ENCODE data around the gene CD6. TPM values are rescaled to one million over a fixed set of nuclear protein-coding genes. Genes with fewer than 3 reads are reported as not detected.

CD6 gene
- total RNA-seq, 4 donors from 2014 or later = 0.26 to 2.0 (median 0.91) TPM; not detected in 1

- Histone ChIP-seq H3K27me3 (no peaks in the 10 kb centered on the region), H3K9me3 (no peaks in the 10 kb centered on the region), H3K36me3 (no peaks in the 10 kb centered on the region), H3K27ac (no peak overlapping the region), H3K4me1 (no peaks in the 10 kb centered on the region), H3K4me3 (no peak overlapping the region)
- TF ChIP-seq POLR2A (IDR thresholded peaks at IDR 0.05) = no peak
- no peak for TF ChIP-seq CTCF (IDR thresholded peaks at IDR 0.05)
- intact Hi-C loops (cut with DNase I; ENCODE audit: low total_unique reads) = no loop called here
- DNase-seq = no peak
These were observed 61.9 kb downstream of the CD6 start for GRCh38 chr11:61033417-61033816.

DNA sequence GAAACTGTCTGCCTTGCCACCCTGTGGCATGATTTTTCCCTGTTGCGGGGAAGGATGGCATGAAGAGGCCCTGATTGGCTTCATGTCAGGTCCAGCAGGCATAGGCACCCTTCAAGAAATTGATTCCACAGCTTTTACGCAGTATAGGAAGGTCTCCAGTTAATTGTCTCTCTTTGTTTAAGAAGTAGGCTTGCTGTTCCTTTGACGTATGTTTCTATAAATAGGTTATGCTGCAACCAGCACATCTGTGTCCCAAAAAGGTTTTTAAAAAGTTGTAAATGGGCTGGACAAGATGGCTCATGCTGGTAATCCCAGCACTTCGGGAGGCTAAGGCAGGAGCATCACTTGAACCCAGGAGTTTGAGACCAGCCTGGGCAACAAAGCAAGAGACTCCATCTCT lies 62.6 kb downstream of the CD6 start:
- intact Hi-C loops (cut with DNase I; ENCODE audit: low total_unique reads) = no loop called here
- no peak overlapping the region for H3K27ac ChIP-seq

DNA sequence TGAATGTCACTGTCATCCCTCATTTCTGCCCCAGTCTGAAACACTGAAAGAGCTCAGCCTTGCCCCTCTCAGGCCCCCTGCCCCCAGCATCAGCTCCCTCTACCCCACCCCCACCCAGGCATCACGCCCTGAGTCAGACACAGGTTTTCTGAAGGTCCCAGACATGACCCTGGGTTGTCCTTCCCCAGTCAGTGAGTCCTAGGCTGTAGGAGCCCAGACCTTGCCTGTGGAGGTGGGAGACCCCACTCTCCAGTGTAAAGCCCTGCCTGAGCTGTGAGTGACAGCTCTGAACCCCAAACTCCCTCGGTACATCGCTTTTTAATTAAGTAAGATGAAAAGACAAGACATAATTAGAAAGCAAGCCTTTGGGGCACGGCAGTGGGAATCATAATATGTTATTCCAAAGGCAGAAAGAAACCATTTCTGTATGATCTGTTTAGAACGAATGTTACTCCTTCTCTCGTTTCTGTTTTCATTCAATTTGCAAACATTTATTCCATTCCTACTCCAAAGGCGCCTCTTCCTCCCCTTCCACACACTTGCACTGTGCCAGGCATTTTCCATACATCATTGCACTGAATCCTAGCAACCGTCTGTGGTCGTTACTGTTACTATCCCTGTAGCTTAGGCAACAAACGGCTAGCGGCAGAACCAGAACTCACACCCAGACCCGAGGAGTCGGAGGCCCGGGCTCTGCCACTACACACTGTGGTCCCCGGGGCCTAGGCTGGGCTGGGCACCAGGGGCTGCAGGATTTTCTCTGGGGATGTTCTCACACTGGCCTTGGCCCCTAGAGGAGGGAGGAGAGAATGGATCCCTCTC lies 63.4 kb downstream of the CD6 start:
- Histone ChIP-seq H3K4me3 (no peak overlapping the region), H3K27ac (no peak overlapping the region)
- intact Hi-C loops (cut with DNase I; ENCODE audit: low total_unique reads) = no loop called here

More for the DNA sequence above, 62.6 kb downstream of the CD6 start:
- Histone ChIP-seq H3K36me3 (no peaks in the 10 kb centered on the region), H3K27me3 (no peaks in the 10 kb centered on the region), H3K4me1 (no peaks in the 10 kb centered on the region), H3K4me3 (no peak overlapping the region), H3K9me3 (no peaks in the 10 kb centered on the region)
- TF ChIP-seq POLR2A (IDR thresholded peaks at IDR 0.05) (no peak), CTCF (IDR thresholded peaks at IDR 0.05) (no peak)
- DNase-seq = no peak

DNA sequence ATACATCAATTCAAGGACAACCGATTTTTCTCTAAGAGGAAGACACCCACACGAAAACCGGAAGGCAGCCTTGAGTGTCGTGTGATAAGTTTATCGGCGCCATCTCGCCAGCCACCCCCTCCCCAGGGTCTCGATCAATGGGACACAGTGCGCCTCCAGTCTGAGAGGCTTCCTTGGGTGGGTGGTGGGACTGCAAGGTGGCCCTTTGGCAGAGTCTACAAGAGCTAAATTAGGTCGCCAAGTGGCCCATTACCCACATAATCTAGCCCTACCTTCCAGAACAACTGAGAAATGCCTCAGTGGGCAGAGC lies 64.0 kb downstream of the CD6 start:
- no peaks in the 10 kb centered on the region for H3K36me3 ChIP-seq
- no peak for TF ChIP-seq POLR2A (IDR thresholded peaks at IDR 0.05)
- TF ChIP-seq CTCF (IDR thresholded peaks at IDR 0.05) = no peak
- no peaks in the 10 kb centered on the region for H3K9me3 ChIP-seq
- intact Hi-C loops (cut with DNase I; ENCODE audit: low total_unique reads) = no loop called here
- no peaks in the 10 kb centered on the region for H3K27me3 ChIP-seq
- DNase-seq = no peak
- H3K4me1 ChIP-seq = no peaks in the 10 kb centered on the region
- no peak overlapping the region for H3K4me3 ChIP-seq
- H3K27ac ChIP-seq = no peak overlapping the region

More for the DNA sequence above, 63.4 kb downstream of the CD6 start:
- no peaks in the 10 kb centered on the region for H3K36me3 ChIP-seq
- no peaks in the 10 kb centered on the region for H3K4me1 ChIP-seq
- H3K27me3 ChIP-seq = no peaks in the 10 kb centered on the region
- TF ChIP-seq POLR2A (IDR thresholded peaks at IDR 0.05) (no peak), CTCF (IDR thresholded peaks at IDR 0.05) (no peak)
- H3K9me3 ChIP-seq = no peaks in the 10 kb centered on the region
- DNase-seq = no peak

DNA sequence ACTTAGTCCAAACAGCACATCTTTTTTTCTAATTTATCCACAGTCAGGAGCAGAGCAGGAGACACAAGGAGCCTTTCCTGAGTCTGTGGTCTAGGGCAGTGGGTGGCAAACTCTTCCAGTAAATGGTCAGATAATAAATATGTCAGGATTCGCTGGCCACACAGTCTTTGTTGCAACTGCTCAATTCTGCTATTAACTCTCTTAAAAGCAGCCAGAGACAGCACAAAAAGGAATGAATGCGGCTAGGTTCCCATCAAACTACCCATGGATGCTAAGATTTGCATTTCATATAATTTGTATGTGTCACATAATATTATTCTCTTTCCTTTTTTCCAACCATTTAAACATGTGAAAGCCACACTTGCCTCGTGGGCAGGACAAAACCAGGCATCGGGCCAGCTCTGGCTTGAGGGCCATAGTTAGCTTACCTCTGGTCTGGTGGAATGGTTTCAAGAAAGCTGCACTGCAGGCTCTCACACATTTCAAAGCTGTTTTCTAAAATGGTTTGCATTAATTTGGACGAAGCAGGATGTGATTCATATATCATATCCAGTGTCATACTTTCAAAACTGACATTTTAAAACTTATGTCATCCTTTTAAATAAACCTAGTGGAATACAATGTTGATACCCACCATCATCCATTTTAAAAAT lies 66.1 kb downstream of the CD6 start:
- intact Hi-C loops (cut with DNase I; ENCODE audit: low total_unique reads) = no loop called here
- TF ChIP-seq CTCF (IDR thresholded peaks at IDR 0.05) (no peak), POLR2A (IDR thresholded peaks at IDR 0.05) (no peak)
- Histone ChIP-seq H3K27ac (no peak overlapping the region), H3K36me3 (no peaks in the 10 kb centered on the region), H3K27me3 (no peaks in the 10 kb centered on the region), H3K4me3 (no peak overlapping the region), H3K4me1 (no peaks in the 10 kb centered on the region), H3K9me3 (no peaks in the 10 kb centered on the region)
- DNase-seq = no peak
